ENCODE measurements around the gene IRAK1.

DNA sequence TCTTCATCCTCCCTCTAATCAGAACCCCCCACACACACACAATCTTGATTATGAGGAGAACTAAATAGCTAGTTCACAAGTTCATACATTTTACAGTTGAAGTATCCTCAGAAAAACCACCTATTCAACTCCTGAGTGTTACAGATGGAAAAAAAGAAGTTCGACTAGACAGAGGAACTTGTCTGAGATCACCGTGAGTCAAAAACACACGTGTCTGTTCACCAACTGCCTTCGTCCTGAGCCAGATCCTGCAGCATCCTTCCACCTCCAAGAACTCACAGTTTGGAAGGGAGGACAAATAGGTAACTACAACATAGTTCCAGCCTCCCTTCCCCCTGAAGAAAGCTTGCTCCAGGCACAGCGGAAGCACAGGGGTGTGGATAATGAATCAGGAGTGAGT, 19.0 kb upstream of the IRAK1 start:
- TF ChIP-seq ZNF274 (IDR thresholded peaks at IDR 0.05; ENCODE audit: low read depth, low read length) (no peak), SUZ12 (IDR thresholded peaks at IDR 0.05; ENCODE audit: extremely low read depth, insufficient read depth, insufficient read length) (no peak)
